Measurements from ENCODE around the gene USP36. TPM values are rescaled to one million over a fixed set of nuclear protein-coding genes. Genes with fewer than 3 reads are reported as not detected.
A peak's percentile ranks its signal among the peaks of the same experiment; 100 is the strongest.

Gene USP36
- total RNA-seq, 1 donor from 2014 or later, result 53.4 TPM

DNA sequence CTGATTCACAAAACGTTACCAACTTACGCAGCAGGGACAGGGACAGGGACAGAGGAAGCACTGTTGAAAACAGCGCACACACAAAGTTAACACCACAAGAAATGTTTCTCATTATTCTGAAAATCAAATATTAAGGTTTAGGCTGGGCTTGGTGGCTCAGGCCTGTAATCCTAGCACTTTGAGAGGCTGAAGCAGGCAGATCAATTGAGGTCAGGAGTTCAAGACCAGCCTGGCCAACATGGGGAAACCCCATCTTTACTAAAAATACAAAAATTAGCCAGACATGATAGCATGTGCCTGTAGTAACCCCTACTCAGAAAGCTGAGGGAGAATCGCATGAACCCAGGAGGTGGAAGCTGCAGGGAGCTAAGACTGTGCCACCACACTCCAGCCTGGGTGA is 62.7 kb downstream of the USP36 start:
- DNase-seq (ENCODE audit: extremely low spot score, unreplicated experiment), result no peak
- TF ChIP-seq, protein P1, sequence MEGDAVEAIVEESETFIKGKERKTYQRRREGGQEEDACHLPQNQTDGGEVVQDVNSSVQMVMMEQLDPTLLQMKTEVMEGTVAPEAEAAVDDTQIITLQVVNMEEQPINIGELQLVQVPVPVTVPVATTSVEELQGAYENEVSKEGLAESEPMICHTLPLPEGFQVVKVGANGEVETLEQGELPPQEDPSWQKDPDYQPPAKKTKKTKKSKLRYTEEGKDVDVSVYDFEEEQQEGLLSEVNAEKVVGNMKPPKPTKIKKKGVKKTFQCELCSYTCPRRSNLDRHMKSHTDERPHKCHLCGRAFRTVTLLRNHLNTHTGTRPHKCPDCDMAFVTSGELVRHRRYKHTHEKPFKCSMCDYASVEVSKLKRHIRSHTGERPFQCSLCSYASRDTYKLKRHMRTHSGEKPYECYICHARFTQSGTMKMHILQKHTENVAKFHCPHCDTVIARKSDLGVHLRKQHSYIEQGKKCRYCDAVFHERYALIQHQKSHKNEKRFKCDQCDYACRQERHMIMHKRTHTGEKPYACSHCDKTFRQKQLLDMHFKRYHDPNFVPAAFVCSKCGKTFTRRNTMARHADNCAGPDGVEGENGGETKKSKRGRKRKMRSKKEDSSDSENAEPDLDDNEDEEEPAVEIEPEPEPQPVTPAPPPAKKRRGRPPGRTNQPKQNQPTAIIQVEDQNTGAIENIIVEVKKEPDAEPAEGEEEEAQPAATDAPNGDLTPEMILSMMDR (conservative IDR thresholded peaks at IDR 0.05), result no peak
- Mint-ChIP-seq H3K27me3 (no peaks in the 10 kb centered on the region), H3K27ac (no peak overlapping the region), H3K4me3 (no peak overlapping the region), H3K4me1 (ENCODE audit: unreplicated experiment) (peaks cover 31% of the 10 kb centered on the region), H3K36me3 (peaks cover 4% of the 10 kb centered on the region), H3K9me3 (no peaks in the 10 kb centered on the region)

DNA sequence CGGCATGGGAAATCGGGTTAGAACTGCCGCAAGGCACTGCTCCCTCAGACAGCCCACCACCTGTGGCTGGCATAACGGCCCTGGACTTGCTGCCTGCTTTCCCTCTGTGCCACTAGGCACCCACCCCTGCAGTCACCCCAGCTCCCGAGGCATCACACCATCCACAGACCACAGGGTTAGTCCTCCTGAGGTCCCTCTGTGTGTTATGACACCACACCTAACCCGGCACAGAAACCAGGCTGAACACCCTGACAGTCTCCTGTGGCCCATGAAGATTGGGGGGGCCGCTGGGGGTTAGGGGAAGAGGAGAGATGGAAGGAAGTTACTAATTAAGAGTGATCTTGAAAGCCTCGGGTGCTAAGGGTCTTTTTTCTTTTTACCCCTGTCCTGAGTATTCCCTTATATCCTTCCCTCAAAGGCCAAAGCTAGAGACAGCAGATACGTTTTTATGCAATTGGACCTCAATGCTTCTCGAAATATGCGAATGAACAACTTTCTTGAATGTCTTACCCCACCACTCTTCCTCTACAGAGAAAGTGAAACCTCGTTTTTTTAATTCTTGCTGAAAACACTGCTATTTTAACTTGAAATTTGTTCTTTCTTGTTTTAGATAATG is 65.5 kb downstream of the USP36 start:
- Mint-ChIP-seq H3K4me3 (no peak overlapping the region), H3K27me3 (no peaks in the 10 kb centered on the region), H3K27ac (peak overlapping the region; percentile 67), H3K36me3 (peaks cover 12% of the 10 kb centered on the region), H3K4me1 (ENCODE audit: unreplicated experiment) (peaks cover 36% of the 10 kb centered on the region), H3K9me3 (no peaks in the 10 kb centered on the region)
- TF ChIP-seq, protein P1 (conservative IDR thresholded peaks at IDR 0.05), result no peak
- no peak for DNase-seq (ENCODE audit: extremely low spot score, unreplicated experiment)

DNA sequence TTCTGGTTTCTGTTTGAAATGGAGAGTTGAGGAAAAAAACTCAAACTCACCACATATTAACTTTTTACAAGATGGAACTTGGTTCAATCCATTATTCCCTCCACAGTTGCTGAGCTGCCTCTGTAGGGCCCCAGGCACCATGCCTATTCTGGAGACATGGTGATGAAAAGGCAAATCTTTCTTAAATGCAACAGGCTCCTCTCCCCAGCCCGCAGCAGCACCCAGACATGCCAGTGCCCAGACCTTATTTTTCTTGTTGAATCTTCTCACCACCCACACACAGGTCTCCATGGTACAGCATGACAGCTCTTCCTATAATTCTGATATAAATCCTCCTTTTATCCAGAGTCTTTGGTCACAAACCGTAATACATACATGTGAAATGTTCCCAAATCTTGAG is 66.2 kb downstream of the USP36 start:
- Mint-ChIP-seq H3K4me1 (ENCODE audit: unreplicated experiment) (peaks cover 29% of the 10 kb centered on the region), H3K27ac (peak overlapping the region; percentile 67), H3K9me3 (no peaks in the 10 kb centered on the region), H3K36me3 (peaks cover 12% of the 10 kb centered on the region), H3K4me3 (peak overlapping the region; percentile 44), H3K27me3 (no peaks in the 10 kb centered on the region)
- TF ChIP-seq, protein P1 (conservative IDR thresholded peaks at IDR 0.05), result no peak
- DNase-seq (ENCODE audit: extremely low spot score, unreplicated experiment), result no peak

DNA sequence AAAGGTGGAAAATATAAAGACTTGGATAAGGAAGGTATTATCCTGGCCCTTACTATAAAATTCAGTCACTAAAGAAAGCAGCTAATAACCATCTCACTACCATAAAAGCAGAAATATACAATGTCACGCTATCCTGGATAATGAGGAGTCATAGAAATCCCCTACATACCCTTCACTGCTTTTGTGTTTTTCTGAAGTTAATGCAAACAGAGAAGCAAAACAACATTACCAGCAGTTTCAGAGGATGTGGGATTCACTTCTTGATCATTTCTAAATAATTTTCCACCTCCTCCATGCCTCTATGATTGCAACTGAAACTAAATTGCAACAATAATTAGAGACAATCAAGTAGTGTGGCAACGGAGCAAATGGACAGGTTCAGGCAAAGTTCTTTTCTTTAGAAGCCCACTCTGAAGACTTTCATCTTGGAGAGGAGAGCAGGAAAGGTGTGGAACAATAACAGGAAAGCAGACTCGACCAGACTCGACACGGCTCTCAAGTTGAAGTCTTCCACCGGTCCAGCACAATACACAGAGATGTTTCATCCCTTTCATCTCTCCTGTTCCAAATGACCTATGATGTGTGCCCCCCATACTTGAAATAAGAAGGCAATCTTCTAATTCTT is 68.7 kb downstream of the USP36 start:
- no peak for DNase-seq (ENCODE audit: extremely low spot score, unreplicated experiment)
- H3K27me3 Mint-ChIP-seq, result no peaks in the 10 kb centered on the region

DNA sequence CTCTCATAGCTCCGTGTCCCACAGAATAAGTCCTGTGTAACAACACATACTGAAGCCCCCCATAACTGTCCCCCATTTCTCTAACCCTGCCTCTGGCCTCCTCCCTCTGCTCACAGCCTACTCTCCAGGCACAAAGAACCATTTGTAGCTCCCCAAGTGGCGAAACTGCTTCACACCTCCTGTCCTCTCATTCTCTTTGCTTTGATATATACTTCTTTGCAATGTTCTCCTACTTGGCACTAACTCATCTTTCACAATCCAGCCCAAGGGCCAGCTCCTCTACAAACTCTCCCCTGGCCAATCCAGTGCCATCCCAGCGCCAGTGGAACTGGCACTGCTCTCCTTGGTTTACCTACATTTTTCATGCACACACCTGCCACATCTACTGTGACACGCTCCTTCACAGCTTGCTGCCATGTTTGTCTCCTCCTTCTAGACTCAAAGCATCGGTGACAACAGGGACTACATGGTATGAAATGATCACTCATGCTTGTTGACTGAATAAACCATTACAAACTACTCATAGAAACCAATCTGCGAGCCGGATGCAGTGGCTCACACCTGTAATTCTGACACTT is 71.3 kb downstream of the USP36 start:
- TF ChIP-seq, protein P1 (conservative IDR thresholded peaks at IDR 0.05), result no peak
- H3K4me1 Mint-ChIP-seq (ENCODE audit: unreplicated experiment), result peaks cover 23% of the 10 kb centered on the region
- H3K36me3 Mint-ChIP-seq, result peaks cover 8% of the 10 kb centered on the region
- no peak overlapping the region for H3K27ac Mint-ChIP-seq
- no peak for DNase-seq (ENCODE audit: extremely low spot score, unreplicated experiment)
- no peaks in the 10 kb centered on the region for H3K9me3 Mint-ChIP-seq
- H3K4me3 Mint-ChIP-seq, result no peak overlapping the region
- no peaks in the 10 kb centered on the region for H3K27me3 Mint-ChIP-seq

More for the DNA sequence above, 68.7 kb downstream of the USP36 start:
- H3K27ac Mint-ChIP-seq, result peak overlapping the region; percentile 21
- H3K4me3 Mint-ChIP-seq, result no peak overlapping the region
- H3K36me3 Mint-ChIP-seq, result peaks cover 12% of the 10 kb centered on the region
- H3K4me1 Mint-ChIP-seq (ENCODE audit: unreplicated experiment), result peaks cover 27% of the 10 kb centered on the region
- H3K9me3 Mint-ChIP-seq, result no peaks in the 10 kb centered on the region
- TF ChIP-seq, protein P1 (conservative IDR thresholded peaks at IDR 0.05), result no peak

All from type B pancreatic cell (in vitro differentiated cells).